Hematopoietic multipotent progenitor cell treated with erythropoietin and hydrocortisone succinate and interleukin-3 and kit ligand, for 4 days (in vitro differentiated cells): Measurements from ENCODE around the gene EPHA2.

Experiments used
- DNase-seq: peaks from one replicate; pipeline ENCODE4 v3.0.0-alpha.2; 2015

EPHA2 gene

GRCh38 chr1:16149146-16149545 lies 6.7 kb downstream of the EPHA2 start:
- DNase-seq: no peak

- DNase-seq: no peak
Observed at GRCh38 chr1:16148329-16149092, 7.4 kb downstream of the EPHA2 start.

GRCh38 chr1:16147156-16147926 lies 8.5 kb downstream of the EPHA2 start:
- no peak for DNase-seq

- no peak for DNase-seq
Observed at GRCh38 chr1:16146279-16147155, 9.4 kb downstream of the EPHA2 start.

GRCh38 chr1:16145662-16146278 lies 10.1 kb downstream of the EPHA2 start:
- peak; percentile 56 for DNase-seq

- DNase-seq: no peak
Observed at GRCh38 chr1:16145030-16145661, 10.7 kb downstream of the EPHA2 start.

GRCh38 chr1:16144325-16145029 lies 11.4 kb downstream of the EPHA2 start:
- DNase-seq: no peak

- peak; percentile 65 for DNase-seq
Observed at GRCh38 chr1:16143566-16144324, 12.1 kb downstream of the EPHA2 start.

GRCh38 chr1:16143005-16143565 lies 12.8 kb downstream of the EPHA2 start:
- DNase-seq: no peak

- no peak for DNase-seq
Observed at GRCh38 chr1:16142383-16142995, 13.4 kb downstream of the EPHA2 start.

- peak; percentile 37 for DNase-seq
Observed at GRCh38 chr1:16141573-16142336, 14.1 kb downstream of the EPHA2 start.

- DNase-seq: no peak
Observed at GRCh38 chr1:16140068-16140596, 15.7 kb downstream of the EPHA2 start.

GRCh38 chr1:16139473-16139962 lies 16.4 kb downstream of the EPHA2 start:
- DNase-seq: no peak

- DNase-seq: no peak
Observed at GRCh38 chr1:16138772-16139221, 17.1 kb downstream of the EPHA2 start.

- no peak for DNase-seq
Observed at GRCh38 chr1:16137890-16138467, 17.9 kb downstream of the EPHA2 start.

- DNase-seq: no peak
Observed at GRCh38 chr1:16135501-16135900, 20.4 kb downstream of the EPHA2 start.

- DNase-seq: no peak
Observed at GRCh38 chr1:16134906-16135305, 21.0 kb downstream of the EPHA2 start.
